Stimulated activated CD4-positive, alpha-beta T cell treated with anti-CD3 and anti-CD28 coated beads, Interleukin-1b, Interleukin-23, amount 100 ng/mL, for 24 hours (primary cell): ENCODE data around the gene CHGA.

ENCODE experiments used
- DNase-seq, 4 experiments: peaks; one replicate each; pipeline ENCODE4 v3.0.0-alpha.2; 2020; ENCODE audit warnings: low read depth in 4 of 4, low spot score in 1 of 4

The CHGA gene

DNA sequence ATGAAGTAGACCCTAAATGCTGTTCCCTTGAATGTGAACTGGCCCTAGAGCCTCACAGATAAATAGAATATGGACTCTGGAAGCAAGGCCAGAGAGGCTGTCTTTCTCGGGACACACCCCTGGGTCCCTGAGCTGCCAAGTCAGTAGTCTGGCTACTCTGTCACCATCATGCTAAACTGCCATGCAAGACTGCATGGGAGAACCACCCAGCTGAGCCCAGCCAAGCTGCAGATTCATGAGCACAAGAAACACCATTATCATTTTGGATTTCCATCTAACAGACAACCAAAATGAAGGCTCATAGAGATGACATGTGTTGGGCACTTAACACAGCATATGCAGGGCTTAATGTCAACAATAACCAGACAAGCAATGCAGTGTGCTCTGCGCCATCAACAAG lies 53.3 kb downstream of the CHGA start:
- DNase-seq, result no peak

GRCh38 chr14:92978229-92979021 lies 55.5 kb downstream of the CHGA start:
- DNase-seq, result no peak

- DNase-seq, result no peak
These were observed 57.9 kb downstream of the CHGA start for GRCh38 chr14:92980866-92981265.

- DNase-seq, result no peak
These were observed 58.8 kb downstream of the CHGA start for GRCh38 chr14:92981726-92982125.

GRCh38 chr14:92982956-92983355 lies 60.0 kb downstream of the CHGA start:
- DNase-seq, result no peak

GRCh38 chr14:92984082-92984788 lies 61.3 kb downstream of the CHGA start:
- no peak for DNase-seq
